ENCODE measurements around the gene FYB1.

FYB1 gene

DNA sequence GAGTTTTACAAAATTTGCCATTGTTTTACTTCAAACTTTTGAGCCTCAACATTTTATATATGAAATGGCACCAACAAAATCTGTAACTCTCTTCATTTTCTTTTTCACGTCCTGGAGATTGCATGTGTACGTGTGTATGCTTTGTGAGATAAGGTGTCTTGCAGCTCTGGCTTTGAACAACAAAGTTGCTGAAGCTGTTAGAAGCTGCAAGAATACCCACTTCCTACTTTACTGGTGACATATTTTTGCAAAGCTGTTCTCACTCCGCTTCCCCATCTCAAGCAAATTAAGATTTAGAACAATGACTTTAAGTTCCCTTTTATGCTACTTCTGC, 41.8 kb downstream of the FYB1 start:
- TF ChIP-seq, protein P1, sequence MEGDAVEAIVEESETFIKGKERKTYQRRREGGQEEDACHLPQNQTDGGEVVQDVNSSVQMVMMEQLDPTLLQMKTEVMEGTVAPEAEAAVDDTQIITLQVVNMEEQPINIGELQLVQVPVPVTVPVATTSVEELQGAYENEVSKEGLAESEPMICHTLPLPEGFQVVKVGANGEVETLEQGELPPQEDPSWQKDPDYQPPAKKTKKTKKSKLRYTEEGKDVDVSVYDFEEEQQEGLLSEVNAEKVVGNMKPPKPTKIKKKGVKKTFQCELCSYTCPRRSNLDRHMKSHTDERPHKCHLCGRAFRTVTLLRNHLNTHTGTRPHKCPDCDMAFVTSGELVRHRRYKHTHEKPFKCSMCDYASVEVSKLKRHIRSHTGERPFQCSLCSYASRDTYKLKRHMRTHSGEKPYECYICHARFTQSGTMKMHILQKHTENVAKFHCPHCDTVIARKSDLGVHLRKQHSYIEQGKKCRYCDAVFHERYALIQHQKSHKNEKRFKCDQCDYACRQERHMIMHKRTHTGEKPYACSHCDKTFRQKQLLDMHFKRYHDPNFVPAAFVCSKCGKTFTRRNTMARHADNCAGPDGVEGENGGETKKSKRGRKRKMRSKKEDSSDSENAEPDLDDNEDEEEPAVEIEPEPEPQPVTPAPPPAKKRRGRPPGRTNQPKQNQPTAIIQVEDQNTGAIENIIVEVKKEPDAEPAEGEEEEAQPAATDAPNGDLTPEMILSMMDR (IDR thresholded peaks at IDR 0.05; ENCODE audit: insufficient read depth, low read length) = no peak
- TF ChIP-seq SPI1 (IDR thresholded peaks at IDR 0.05; ENCODE audit: borderline replicate concordance, low read depth) = peak; percentile 95
- no peaks in the 10 kb centered on the region for H3K27me3 ChIP-seq (ENCODE audit: insufficient read depth, poor library complexity, severe bottlenecking)
- no peak overlapping the region for H3K4me3 ChIP-seq (replicated peaks; ENCODE audit: insufficient read depth, low read length)
- peak; percentile 49 to 76 for DNase-seq (ENCODE audit: low read depth in 1 of 2, low spot score in 1 of 2)
- H3K27ac ChIP-seq (replicated peaks) = peak overlapping the region; percentile 74

DNA sequence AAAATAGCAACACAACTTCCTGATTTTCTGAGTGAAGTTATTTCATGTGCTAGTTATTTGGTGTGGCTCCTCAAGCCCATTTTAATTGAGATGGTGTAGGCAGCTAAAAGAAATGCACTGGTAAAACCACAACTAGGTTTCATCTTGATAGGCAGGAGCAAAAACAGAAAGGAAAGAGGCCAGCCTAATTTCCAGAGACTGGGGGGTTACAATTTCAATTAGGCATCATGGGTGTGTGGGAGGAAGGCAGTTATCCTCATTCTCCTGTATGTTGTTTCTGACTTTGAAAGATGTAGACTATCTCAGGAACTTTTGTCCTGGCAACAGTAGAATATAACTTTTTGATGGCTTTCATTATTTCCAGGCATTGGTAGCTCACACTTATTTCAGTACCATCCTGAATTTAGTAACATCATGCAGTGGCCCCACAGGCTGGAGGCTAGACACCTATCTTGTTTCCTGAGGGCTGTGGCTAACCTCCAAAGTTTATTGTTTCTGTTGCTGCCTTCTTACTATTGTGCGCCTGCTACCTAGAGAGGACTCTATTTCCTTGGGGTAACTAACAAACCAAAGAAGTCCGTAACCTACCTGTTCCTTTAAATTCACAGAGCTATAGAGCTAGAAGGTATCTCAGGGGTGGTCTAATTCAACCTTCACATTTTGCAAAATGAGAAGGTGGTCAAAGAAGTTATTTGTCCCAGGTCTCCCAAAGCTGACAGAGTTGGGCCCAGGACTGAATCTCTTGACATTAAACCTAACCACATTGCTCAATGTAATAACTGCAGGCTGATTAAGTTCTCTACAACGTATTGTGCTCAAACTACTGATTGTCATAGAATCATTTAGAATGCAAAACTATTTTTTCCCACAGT, 42.4 kb downstream of the FYB1 start:
- TF ChIP-seq, protein P2, sequence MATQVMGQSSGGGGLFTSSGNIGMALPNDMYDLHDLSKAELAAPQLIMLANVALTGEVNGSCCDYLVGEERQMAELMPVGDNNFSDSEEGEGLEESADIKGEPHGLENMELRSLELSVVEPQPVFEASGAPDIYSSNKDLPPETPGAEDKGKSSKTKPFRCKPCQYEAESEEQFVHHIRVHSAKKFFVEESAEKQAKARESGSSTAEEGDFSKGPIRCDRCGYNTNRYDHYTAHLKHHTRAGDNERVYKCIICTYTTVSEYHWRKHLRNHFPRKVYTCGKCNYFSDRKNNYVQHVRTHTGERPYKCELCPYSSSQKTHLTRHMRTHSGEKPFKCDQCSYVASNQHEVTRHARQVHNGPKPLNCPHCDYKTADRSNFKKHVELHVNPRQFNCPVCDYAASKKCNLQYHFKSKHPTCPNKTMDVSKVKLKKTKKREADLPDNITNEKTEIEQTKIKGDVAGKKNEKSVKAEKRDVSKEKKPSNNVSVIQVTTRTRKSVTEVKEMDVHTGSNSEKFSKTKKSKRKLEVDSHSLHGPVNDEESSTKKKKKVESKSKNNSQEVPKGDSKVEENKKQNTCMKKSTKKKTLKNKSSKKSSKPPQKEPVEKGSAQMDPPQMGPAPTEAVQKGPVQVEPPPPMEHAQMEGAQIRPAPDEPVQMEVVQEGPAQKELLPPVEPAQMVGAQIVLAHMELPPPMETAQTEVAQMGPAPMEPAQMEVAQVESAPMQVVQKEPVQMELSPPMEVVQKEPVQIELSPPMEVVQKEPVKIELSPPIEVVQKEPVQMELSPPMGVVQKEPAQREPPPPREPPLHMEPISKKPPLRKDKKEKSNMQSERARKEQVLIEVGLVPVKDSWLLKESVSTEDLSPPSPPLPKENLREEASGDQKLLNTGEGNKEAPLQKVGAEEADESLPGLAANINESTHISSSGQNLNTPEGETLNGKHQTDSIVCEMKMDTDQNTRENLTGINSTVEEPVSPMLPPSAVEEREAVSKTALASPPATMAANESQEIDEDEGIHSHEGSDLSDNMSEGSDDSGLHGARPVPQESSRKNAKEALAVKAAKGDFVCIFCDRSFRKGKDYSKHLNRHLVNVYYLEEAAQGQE (IDR thresholded peaks at IDR 0.05; ENCODE audit: insufficient replicate concordance, low read depth) = no peak
- TF ChIP-seq POLR2AphosphoS5 (IDR thresholded peaks at IDR 0.05; ENCODE audit: low read depth) (no peak), GABPA (IDR thresholded peaks at IDR 0.05; ENCODE audit: low read depth) (no peak), SPI1 (IDR thresholded peaks at IDR 0.05; ENCODE audit: borderline replicate concordance, low read depth) (no peak)
- TF ChIP-seq, protein P1 (IDR thresholded peaks at IDR 0.05; ENCODE audit: insufficient read depth, low read length) = no peak
- peak in 1 of 2 experiments; percentile 27 for DNase-seq (ENCODE audit: low read depth in 1 of 2, low spot score in 1 of 2)
- no peak overlapping the region for H3K4me3 ChIP-seq (replicated peaks; ENCODE audit: insufficient read depth, low read length)
- no peaks in the 10 kb centered on the region for H3K27me3 ChIP-seq (ENCODE audit: insufficient read depth, poor library complexity, severe bottlenecking)
- H3K27ac ChIP-seq (replicated peaks) = peak overlapping the region; percentile 74

DNA sequence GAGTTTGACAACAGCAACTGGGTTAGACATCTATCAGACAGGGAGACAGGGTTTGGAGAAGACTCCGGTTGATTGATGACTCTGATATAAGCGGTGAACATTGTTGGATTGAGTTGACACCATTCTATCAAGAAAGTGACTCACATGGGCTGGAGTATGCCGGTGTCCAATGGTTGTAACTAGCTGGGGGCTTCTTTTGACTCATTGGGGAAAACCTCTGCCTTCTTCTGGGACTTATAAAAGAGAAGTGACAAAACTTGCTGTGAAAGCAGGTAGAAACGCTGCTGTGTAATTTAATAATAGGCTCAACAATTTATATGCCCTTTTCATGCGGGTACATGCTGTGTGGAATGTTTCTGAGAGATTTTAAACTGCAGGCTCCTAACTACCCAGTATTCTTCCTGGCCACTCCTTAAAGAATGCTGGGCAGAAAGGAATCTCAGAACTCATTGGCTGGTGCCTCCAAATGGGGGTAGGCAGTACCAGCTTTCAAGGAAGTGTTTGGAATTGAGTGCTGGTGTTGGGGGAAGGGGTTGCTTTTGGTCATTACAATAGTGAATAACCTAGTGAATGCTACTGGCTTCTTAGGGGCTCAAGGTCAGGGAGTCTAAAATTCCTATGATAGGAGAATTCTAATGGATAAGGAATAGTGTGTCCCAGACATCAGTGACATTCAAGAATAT, 43.9 kb downstream of the FYB1 start:
- DNase-seq (ENCODE audit: low read depth in 1 of 2, low spot score in 1 of 2) = no peak
- TF ChIP-seq POLR2AphosphoS5 (IDR thresholded peaks at IDR 0.05; ENCODE audit: low read depth) (no peak), SPI1 (IDR thresholded peaks at IDR 0.05; ENCODE audit: borderline replicate concordance, low read depth) (no peak), GABPA (IDR thresholded peaks at IDR 0.05; ENCODE audit: low read depth) (no peak)
- TF ChIP-seq, protein P2 (IDR thresholded peaks at IDR 0.05; ENCODE audit: insufficient replicate concordance, low read depth) = no peak
- TF ChIP-seq, protein P1 (IDR thresholded peaks at IDR 0.05; ENCODE audit: insufficient read depth, low read length) = no peak
- no peak overlapping the region for H3K4me3 ChIP-seq (replicated peaks; ENCODE audit: insufficient read depth, low read length)
- H3K27ac ChIP-seq (replicated peaks) = no peak overlapping the region
- H3K27me3 ChIP-seq (ENCODE audit: insufficient read depth, poor library complexity, severe bottlenecking) = no peaks in the 10 kb centered on the region

Data from HL-60 (cell line).